Fibroblast of lung (primary cell): ENCODE measurements around the gene CCM2. TPM values are rescaled to one million over a fixed set of nuclear protein-coding genes. Genes with fewer than 3 reads are reported as not detected.

ENCODE experiments used
- DNase-seq, 2 donors: peaks; one replicate each; pipeline versions ENCODE4 v3.0.0 to v3.0.0-alpha.2; 2010; ENCODE audit warnings: low read depth in 2 of 2
- H2AFZ ChIP-seq: 2 replicates; pipeline ENCODE4 v1.5.1; 2012; ENCODE audit warnings: low read length, control low read depth, inconsistent platforms
- H3K27ac ChIP-seq: 2 replicates; pipeline ENCODE4 v1.5.1; 2011; ENCODE audit warnings: low read length, control low read depth; ENCODE audit not compliant: insufficient read depth
- H3K27me3 ChIP-seq: 2 replicates; pipeline ENCODE4 v1.5.1; 2011; ENCODE audit warnings: mild to moderate bottlenecking, low read length; ENCODE audit not compliant: control insufficient read depth, insufficient read depth
- H3K36me3 ChIP-seq: 2 replicates; pipeline ENCODE4 v1.5.1; 2011; ENCODE audit warnings: low read length; ENCODE audit not compliant: control insufficient read depth, insufficient read depth
- H3K4me1 ChIP-seq: 2 replicates; pipeline ENCODE4 v1.5.1; 2011; ENCODE audit warnings: low read length; ENCODE audit not compliant: control insufficient read depth, insufficient read depth; ENCODE audit errors: extremely low read depth
- H3K4me2 ChIP-seq: 2 replicates; pipeline ENCODE4 v1.5.1; 2011; ENCODE audit warnings: low read length, control low read depth; ENCODE audit not compliant: insufficient read depth; ENCODE audit errors: extremely low read depth
- H3K4me3 ChIP-seq, 4 experiments: fragments of 200-600 bp in 1 of 4; sonication (generic) in 1 of 4; replicated peaks in 1 of 4; 2 replicates each; pipeline ENCODE4 v1.5.1; 2011 to 2016; ENCODE audit warnings: low read length in 4 of 4, low read depth in 3 of 4, mild to moderate bottlenecking in 3 of 4, control low read depth in 2 of 4, inconsistent platforms in 1 of 4, mixed read lengths in 1 of 4; ENCODE audit not compliant: insufficient read depth in 1 of 4; ENCODE audit errors: control extremely low read depth in 1 of 4
- H3K79me2 ChIP-seq: 2 replicates; pipeline ENCODE4 v1.5.1; 2012; ENCODE audit warnings: mild to moderate bottlenecking, low read length, inconsistent platforms; ENCODE audit not compliant: control insufficient read depth, insufficient read depth
- H3K9ac ChIP-seq: 2 replicates; pipeline ENCODE4 v1.5.1; 2011; ENCODE audit warnings: mild to moderate bottlenecking, low read length, control low read depth; ENCODE audit not compliant: insufficient read depth
- H3K9me3 ChIP-seq: 2 replicates; pipeline ENCODE4 v1.5.1; 2012; ENCODE audit warnings: low read depth, low read length; ENCODE audit not compliant: control insufficient read depth, insufficient read depth
- H4K20me1 ChIP-seq: 2 replicates; pipeline ENCODE4 v1.5.1; 2011; ENCODE audit warnings: low read length; ENCODE audit not compliant: control insufficient read depth, insufficient read depth; ENCODE audit errors: extremely low read depth
- CTCF ChIP-seq, 2 donors: IDR thresholded peaks in 1 of 2; conservative IDR thresholded peaks in 1 of 2; 1 replicate in 1 of 2; 2 replicates in 1 of 2; pipeline ENCODE4 v1.5.1; 2011 to 2012; ENCODE audit warnings: low read length in 2 of 2, control low read depth in 1 of 2, inconsistent platforms in 1 of 2, low read depth in 1 of 2, mild to moderate bottlenecking in 1 of 2
- EZH2 ChIP-seq: IDR thresholded peaks from 2 replicates; pipeline ENCODE4 v1.5.1; 2012; ENCODE audit warnings: low read length, control low read depth, mild to moderate bottlenecking; ENCODE audit errors: missing control alignments
- polyA plus RNA-seq, 2 donors: library from polyadenylated mRNA; depleted of rRNA in 1 of 2; stranded (reverse) in 1 of 2; unstranded in 1 of 2; fragments of >200 nt; gene quantifications; 2 replicates each; pipeline ENCODE4 v1.2.1, GENCODE V29; 2011 to 2012; ENCODE audit warnings: missing spikeins in 1 of 2
- total RNA-seq: library from RNA; depleted of rRNA; stranded (reverse); fragments of >200 nt; gene quantifications from 2 replicates; pipeline ENCODE4 v1.2.1, GENCODE V29; 2014

Gene CCM2
- total and polyA plus RNA-seq, 2 donors (not counting 1 experiment from before 2014, with no cell fraction given), result 27.8 to 52.4 TPM

DNA sequence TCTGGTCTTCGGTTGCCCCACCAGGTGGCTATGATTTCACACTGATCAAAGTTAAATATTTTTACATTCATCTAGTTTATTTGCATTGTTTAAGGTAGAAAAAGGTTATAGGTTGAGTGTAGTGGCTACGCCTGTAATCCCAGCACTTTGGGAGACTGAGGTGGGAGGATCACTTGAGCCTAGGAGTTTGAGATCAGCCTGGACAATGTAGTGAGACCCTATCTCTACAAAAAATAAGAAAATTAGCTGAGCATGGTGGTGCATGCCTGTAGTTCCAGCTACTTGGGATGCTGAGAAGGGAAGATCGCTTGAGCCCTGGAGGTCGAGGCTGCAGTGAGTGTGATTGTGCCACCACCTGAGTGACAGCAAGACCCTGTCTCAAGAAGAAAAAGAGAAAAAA is 3.8 kb downstream of the CCM2 start:
- no peak overlapping the region for H3K27ac ChIP-seq
- no peaks in the 10 kb centered on the region for H4K20me1 ChIP-seq
- peaks cover 4% of the 10 kb centered on the region for H3K4me1 ChIP-seq
- H3K4me3 ChIP-seq, result no peak overlapping the region
- DNase-seq, result no peak
- no peak overlapping the region for H2AFZ ChIP-seq
- no peak overlapping the region for H3K9ac ChIP-seq
- peaks cover 2% of the 10 kb centered on the region for H3K36me3 ChIP-seq
- H3K27me3 ChIP-seq, result no peaks in the 10 kb centered on the region
- peaks cover 62% of the 10 kb centered on the region for H3K79me2 ChIP-seq
- H3K9me3 ChIP-seq, result no peaks in the 10 kb centered on the region
- TF ChIP-seq CTCF (conservative IDR thresholded peaks at IDR 0.05 in 1 of 2, IDR thresholded peaks at IDR 0.05 in 1 of 2; ENCODE audit: low read depth in 1 of 2, low read length in 2 of 2) (no peak), EZH2 (no peak)
- no peak overlapping the region for H3K4me2 ChIP-seq

GRCh38 chr7:45007106-45007505 is 7.1 kb downstream of the CCM2 start:
- no peak overlapping the region for H2AFZ ChIP-seq
- no peaks in the 10 kb centered on the region for H4K20me1 ChIP-seq

GRCh38 chr7:45007571-45008328 is 7.7 kb downstream of the CCM2 start:
- Histone ChIP-seq H3K36me3 (peaks cover 2% of the 10 kb centered on the region), H3K9ac (no peak overlapping the region), H3K27ac (no peak overlapping the region), H4K20me1 (no peaks in the 10 kb centered on the region), H3K4me3 (no peak overlapping the region), H3K27me3 (no peaks in the 10 kb centered on the region), H3K79me2 (peaks cover 46% of the 10 kb centered on the region), H2AFZ (no peak overlapping the region), H3K4me1 (no peaks in the 10 kb centered on the region), H3K9me3 (no peaks in the 10 kb centered on the region), H3K4me2 (no peak overlapping the region)
- DNase-seq, result no peak
- TF ChIP-seq CTCF (conservative IDR thresholded peaks at IDR 0.05 in 1 of 2, IDR thresholded peaks at IDR 0.05 in 1 of 2; ENCODE audit: low read depth in 1 of 2, low read length in 2 of 2), result no peak
- TF ChIP-seq EZH2, result no peak

More at GRCh38 chr7:45007106-45007505, 7.1 kb downstream of the CCM2 start:
- H3K4me2 ChIP-seq, result no peak overlapping the region
- no peak overlapping the region for H3K27ac ChIP-seq
- peaks cover 52% of the 10 kb centered on the region for H3K79me2 ChIP-seq
- TF ChIP-seq EZH2 (no peak), CTCF (conservative IDR thresholded peaks at IDR 0.05 in 1 of 2, IDR thresholded peaks at IDR 0.05 in 1 of 2; ENCODE audit: low read depth in 1 of 2, low read length in 2 of 2) (no peak)
- no peak overlapping the region for H3K4me3 ChIP-seq
- peaks cover 2% of the 10 kb centered on the region for H3K36me3 ChIP-seq
- no peaks in the 10 kb centered on the region for H3K27me3 ChIP-seq
- no peaks in the 10 kb centered on the region for H3K4me1 ChIP-seq
- H3K9me3 ChIP-seq, result no peaks in the 10 kb centered on the region
- no peak for DNase-seq
- H3K9ac ChIP-seq, result no peak overlapping the region
